ENCODE data around the gene PTPRU. TPM values are rescaled to one million over a fixed set of nuclear protein-coding genes. Genes with fewer than 3 reads are reported as not detected.
A peak's percentile ranks its signal among the peaks of the same experiment; 100 is the strongest.

Gene PTPRU
- total RNA-seq, 1 donor: 9.4 TPM

- Histone ChIP-seq H2AFZ (ENCODE audit: low read length) (peak overlapping the region; percentile 78), H3K27ac (ENCODE audit: low read depth, low read length) (no peak overlapping the region), H3K79me2 (ENCODE audit: insufficient read depth, low read length) (no peaks in the 10 kb centered on the region), H3K36me3 (ENCODE audit: insufficient read depth, low read length) (no peaks in the 10 kb centered on the region), H4K20me1 (ENCODE audit: insufficient read depth, low read length) (no peaks in the 10 kb centered on the region), H3K9me3 (ENCODE audit: low read depth, low read length) (no peaks in the 10 kb centered on the region), H3K27me3 (ENCODE audit: insufficient read depth, low read length) (peaks cover 22% of the 10 kb centered on the region), H3K4me2 (ENCODE audit: insufficient read depth, low read length) (peak overlapping the region; percentile 89), H3K4me3 (ENCODE audit: insufficient read depth, low read length) (peak overlapping the region; percentile 69), H3K4me1 (ENCODE audit: insufficient read depth, low read length) (peaks cover 10% of the 10 kb centered on the region)
- no peak for TF ChIP-seq CTCF (IDR thresholded peaks at IDR 0.05; ENCODE audit: extremely low read depth, low read depth, low read length)
- peak; percentile 96 for DNase-seq (ENCODE audit: insufficient read length, low spot score, missing footprints)
Observed at GRCh38 chr1:29237129-29237821, 953 bp downstream of the PTPRU start.

GRCh38 chr1:29237852-29238619, 1.7 kb downstream of the PTPRU start:
- DNase-seq (ENCODE audit: insufficient read length, low spot score, missing footprints): peak; percentile 95
- Histone ChIP-seq H3K27me3 (ENCODE audit: insufficient read depth, low read length) (peaks cover 22% of the 10 kb centered on the region), H4K20me1 (ENCODE audit: insufficient read depth, low read length) (no peaks in the 10 kb centered on the region), H2AFZ (ENCODE audit: low read length) (peak overlapping the region; percentile 82), H3K9me3 (ENCODE audit: low read depth, low read length) (no peaks in the 10 kb centered on the region), H3K4me3 (ENCODE audit: insufficient read depth, low read length) (peak overlapping the region; percentile 63), H3K27ac (ENCODE audit: low read depth, low read length) (no peak overlapping the region), H3K36me3 (ENCODE audit: insufficient read depth, low read length) (no peaks in the 10 kb centered on the region), H3K4me2 (ENCODE audit: insufficient read depth, low read length) (peak overlapping the region; percentile 72), H3K4me1 (ENCODE audit: insufficient read depth, low read length) (peaks cover 11% of the 10 kb centered on the region), H3K79me2 (ENCODE audit: insufficient read depth, low read length) (no peaks in the 10 kb centered on the region)
- no peak for TF ChIP-seq CTCF (IDR thresholded peaks at IDR 0.05; ENCODE audit: extremely low read depth, low read depth, low read length)

- Histone ChIP-seq H3K27ac (ENCODE audit: low read depth, low read length) (no peak overlapping the region), H3K4me1 (ENCODE audit: insufficient read depth, low read length) (peaks cover 16% of the 10 kb centered on the region), H2AFZ (ENCODE audit: low read length) (no peak overlapping the region), H3K4me2 (ENCODE audit: insufficient read depth, low read length) (no peak overlapping the region), H3K27me3 (ENCODE audit: insufficient read depth, low read length) (peaks cover 22% of the 10 kb centered on the region), H3K36me3 (ENCODE audit: insufficient read depth, low read length) (no peaks in the 10 kb centered on the region), H4K20me1 (ENCODE audit: insufficient read depth, low read length) (no peaks in the 10 kb centered on the region), H3K79me2 (ENCODE audit: insufficient read depth, low read length) (no peaks in the 10 kb centered on the region), H3K4me3 (ENCODE audit: insufficient read depth, low read length) (no peak overlapping the region), H3K9me3 (ENCODE audit: low read depth, low read length) (no peaks in the 10 kb centered on the region)
- DNase-seq (ENCODE audit: insufficient read length, low spot score, missing footprints): no peak
- no peak for TF ChIP-seq CTCF (IDR thresholded peaks at IDR 0.05; ENCODE audit: extremely low read depth, low read depth, low read length)
Observed at GRCh38 chr1:29238620-29239002, 2.3 kb downstream of the PTPRU start.

- Histone ChIP-seq H3K4me1 (ENCODE audit: insufficient read depth, low read length) (peaks cover 22% of the 10 kb centered on the region), H3K4me2 (ENCODE audit: insufficient read depth, low read length) (no peak overlapping the region), H3K9me3 (ENCODE audit: low read depth, low read length) (no peaks in the 10 kb centered on the region), H3K36me3 (ENCODE audit: insufficient read depth, low read length) (no peaks in the 10 kb centered on the region), H3K27me3 (ENCODE audit: insufficient read depth, low read length) (peaks cover 22% of the 10 kb centered on the region), H3K27ac (ENCODE audit: low read depth, low read length) (no peak overlapping the region), H3K4me3 (ENCODE audit: insufficient read depth, low read length) (no peak overlapping the region), H2AFZ (ENCODE audit: low read length) (no peak overlapping the region), H4K20me1 (ENCODE audit: insufficient read depth, low read length) (no peaks in the 10 kb centered on the region), H3K79me2 (ENCODE audit: insufficient read depth, low read length) (no peaks in the 10 kb centered on the region)
- TF ChIP-seq CTCF (IDR thresholded peaks at IDR 0.05; ENCODE audit: extremely low read depth, low read depth, low read length): no peak
- no peak for DNase-seq (ENCODE audit: insufficient read length, low spot score, missing footprints)
Observed at GRCh38 chr1:29239142-29239541, 2.8 kb downstream of the PTPRU start.

Data from osteoblast (primary cell).